C4-2B (cell line): Measurements from ENCODE around the gene MED22.
A peak's percentile ranks its signal among the peaks of the same experiment; 100 is the strongest.
"Not testable (repeated sequence)": the region's sequence is repeated elsewhere in the genome, so short reads cannot be mapped to it uniquely, and the experiment has no call there.

Experiments
- H3K27ac ChIP-seq: fragments of 450-650 bp; 2 replicates; pipeline ENCODE4 v1.5.1; 2017
- CTCF ChIP-seq: fragments of 450-650 bp; conservative IDR thresholded peaks from 2 replicates; pipeline ENCODE4 v1.5.1; 2017; ENCODE audit warnings: mild to moderate bottlenecking
- ZFX ChIP-seq: fragments of 450-650 bp; IDR thresholded peaks from 2 replicates; pipeline ENCODE4 v1.6.1; 2017

Gene MED22

GRCh38 chr9:133333566-133333965, 14.4 kb downstream of the MED22 start:
- no peak for TF ChIP-seq CTCF
- no peak for TF ChIP-seq ZFX
- no peak overlapping the region for H3K27ac ChIP-seq

- TF ChIP-seq ZFX (no peak), CTCF (no peak)
These were observed 14.9 kb downstream of the MED22 start for GRCh38 chr9:133333011-133333410.

GRCh38 chr9:133332381-133332730, 15.6 kb downstream of the MED22 start:
- TF ChIP-seq CTCF (no peak), ZFX (no peak)
- no peak overlapping the region for H3K27ac ChIP-seq

More at GRCh38 chr9:133333011-133333410, 14.9 kb downstream of the MED22 start:
- H3K27ac ChIP-seq, result no peak overlapping the region

- no peak overlapping the region for H3K27ac ChIP-seq
- TF ChIP-seq CTCF (no peak), ZFX (no peak)
These were observed 16.1 kb downstream of the MED22 start for GRCh38 chr9:133331641-133332380.

- no peak for TF ChIP-seq ZFX
- H3K27ac ChIP-seq, result no peak overlapping the region
These were observed 16.7 kb downstream of the MED22 start for GRCh38 chr9:133331221-133331620.

- not testable (repeated sequence) for H3K27ac ChIP-seq
- TF ChIP-seq CTCF, result peak; percentile 91
These were observed 18.4 kb downstream of the MED22 start for GRCh38 chr9:133329306-133330156.

GRCh38 chr9:133327834-133328484, 20.0 kb downstream of the MED22 start:
- TF ChIP-seq ZFX (no peak), CTCF (no peak)
- no peak overlapping the region for H3K27ac ChIP-seq

- H3K27ac ChIP-seq, result not testable (repeated sequence)
These were observed 20.9 kb downstream of the MED22 start for GRCh38 chr9:133327021-133327420.
